PC-3 (cell line): ENCODE results near the gene FSTL5. TPM values are rescaled to one million over a fixed set of nuclear protein-coding genes. Genes with fewer than 3 reads are reported as not detected.

Source experiments
- ATAC-seq: fragments of 200-7000 bp; cut with Tn5 transposase; 2 replicates; pipeline ENCODE4 v1.9.1; 2020; ENCODE audit warnings: mild to moderate bottlenecking, moderate library complexity
- BruUV-seq: library from RNA; stranded (reverse); fragments of 400-500 nt; replicated peaks from 2 replicates; lab custom pipeline; 2021; lab: Mats Ljungman, UMichigan
- CTCF ChIA-PET: fragments of 300-600 bp; sonication (Branson Sonifier 250); formaldehyde crosslinking; loops from one replicate; lab custom pipeline; 2022; ENCODE audit warnings: antibody characterized with exemption; lab: Charles Lee
- POLR2A ChIA-PET: fragments of 300-600 bp; sonication (Branson Sonifier 250); formaldehyde crosslinking; loops from one replicate; lab custom pipeline; 2022; ENCODE audit warnings: antibody characterized with exemption; ENCODE audit not compliant: unreplicated experiment; lab: Charles Lee
- DNase-seq: peaks from one replicate; pipeline ENCODE4 v3.0.0-alpha.2; 2015
- H2AFZ ChIP-seq: fragments of 300-600 bp; sonication (generic); 2 replicates; pipeline ENCODE4 v1.6.0; 2016; ENCODE audit warnings: antibody characterized with exemption, low read length
- H3F3A ChIP-seq: fragments of 300-600 bp; sonication (generic); one replicate; pipeline ENCODE4 v1.6.0; 2017; ENCODE audit warnings: antibody characterized with exemption, low read length, control low read depth, mild to moderate bottlenecking; ENCODE audit not compliant: unreplicated experiment
- H3K27ac ChIP-seq: fragments of 300-600 bp; sonication (generic); 2 replicates; pipeline ENCODE4 v1.5.1; 2016; ENCODE audit warnings: mild to moderate bottlenecking, low read length
- H3K27me3 ChIP-seq: fragments of 300-600 bp; sonication (generic); 2 replicates; pipeline ENCODE4 v1.6.1; 2016; ENCODE audit warnings: low read length, mixed read lengths
- H3K36me3 ChIP-seq: fragments of 300-600 bp; sonication (generic); 2 replicates; pipeline ENCODE4 v1.6.1; 2016; ENCODE audit warnings: low read depth, mixed run types, low read length, mixed read lengths
- H3K4me1 ChIP-seq: fragments of 300-600 bp; sonication (generic); 2 replicates; pipeline ENCODE4 v1.5.1; 2016; ENCODE audit warnings: low read length; ENCODE audit not compliant: insufficient read depth
- H3K4me2 ChIP-seq: fragments of 300-600 bp; sonication (generic); 2 replicates; pipeline ENCODE4 v1.6.0; 2016; ENCODE audit warnings: low read length
- H3K4me3 ChIP-seq: fragments of 300-600 bp; sonication (generic); 2 replicates; pipeline ENCODE4 v1.5.1; 2016; ENCODE audit warnings: mild to moderate bottlenecking, low read length, mixed read lengths
- H3K79me2 ChIP-seq: fragments of 300-600 bp; sonication (generic); 2 replicates; pipeline ENCODE4 v1.6.1; 2017; ENCODE audit warnings: low read length, mixed read lengths
- H3K9ac ChIP-seq: fragments of 300-600 bp; sonication (generic); 2 replicates; pipeline ENCODE4 v1.6.0; 2016; ENCODE audit warnings: mild to moderate bottlenecking, low read length
- H3K9me2 ChIP-seq: fragments of 300-600 bp; sonication (generic); replicated peaks from 2 replicates; pipeline ENCODE4 v1.6.1; 2016; ENCODE audit warnings: mixed run types, low read length, mixed read lengths
- H3K9me3 ChIP-seq: fragments of 300-600 bp; sonication (generic); 2 replicates; pipeline ENCODE4 v1.6.1; 2016; ENCODE audit warnings: low read length, mixed read lengths
- H4K20me1 ChIP-seq: fragments of 300-600 bp; sonication (generic); 2 replicates; pipeline ENCODE4 v1.6.1; 2016; ENCODE audit warnings: low read length, mixed read lengths
- CTCF ChIP-seq: fragments of 300-600 bp; sonication (generic); conservative IDR thresholded peaks from 2 replicates; pipeline ENCODE4 v1.5.1; 2017; ENCODE audit warnings: antibody characterized with exemption, low read depth, mild to moderate bottlenecking, low read length
- EZH2 ChIP-seq: fragments of 300-600 bp; sonication (generic); IDR thresholded peaks from one replicate; pipeline ENCODE4 v1.6.1; 2017; ENCODE audit warnings: antibody characterized with exemption, mild to moderate bottlenecking, low read length; ENCODE audit not compliant: unreplicated experiment
- EZH2phosphoT487 ChIP-seq: fragments of 300-600 bp; sonication (generic); IDR thresholded peaks from 2 replicates; pipeline ENCODE4 v1.6.1; 2018; ENCODE audit warnings: mild to moderate bottlenecking, antibody characterized with exemption, low read length, borderline replicate concordance
- intact Hi-C: fragments of 100-400 bp; cut with micrococcal nuclease; formaldehyde crosslinking; loops from 2 replicates; pipeline ENCODE4 v1.9.0; 2023
- total RNA-seq: library from RNA; depleted of rRNA; stranded (reverse); fragments of >200 nt; gene quantifications from 2 replicates; pipeline ENCODE4 v1.2.3, GENCODE V29; 2014

FSTL5 gene
- total RNA-seq, 1 experiment from 2014 or later = not detected

- no peak for TF ChIP-seq EZH2
- no peak for TF ChIP-seq CTCF
- no peak for TF ChIP-seq EZH2phosphoT487
- Histone ChIP-seq H3K27me3 (no peaks in the 10 kb centered on the region), H3K27ac (no peak overlapping the region), H3K9me2 (no peaks in the 10 kb centered on the region), H3K36me3 (no peaks in the 10 kb centered on the region), H3K4me2 (no peak overlapping the region), H4K20me1 (no peaks in the 10 kb centered on the region), H2AFZ (no peak overlapping the region), H3F3A (no peaks in the 10 kb centered on the region), H3K4me3 (no peak overlapping the region), H3K4me1 (peaks cover 18% of the 10 kb centered on the region), H3K9me3 (no peaks in the 10 kb centered on the region), H3K79me2 (no peaks in the 10 kb centered on the region), H3K9ac (no peak overlapping the region)
- intact Hi-C loops = no loop called here
- ChIA-PET CTCF (interaction anchor here (0.6 kb wide), 1 partner anchor 62 kb away, joined by 5 read pairs; no protein-coding TSS in a partner anchor), POLR2A (no interaction called here)
- ATAC-seq (no peak), DNase-seq (no peak)
- BruUV-seq = no TSS peak
Measured at GRCh38 chr4:161813889-161814288, 349.9 kb downstream of the FSTL5 start.

GRCh38 chr4:161813389-161813788 lies 350.4 kb downstream of the FSTL5 start:
- no peaks in the 10 kb centered on the region for H3K9me3 ChIP-seq
- H3K79me2 ChIP-seq = no peaks in the 10 kb centered on the region
- no peak overlapping the region for H3K27ac ChIP-seq
- TF ChIP-seq CTCF (no peak), EZH2 (no peak), EZH2phosphoT487 (no peak)
- no peaks in the 10 kb centered on the region for H3K27me3 ChIP-seq
- ChIA-PET POLR2A (no interaction called here), CTCF (no interaction called here)
- no peak for DNase-seq
- H3F3A ChIP-seq = no peaks in the 10 kb centered on the region
- no TSS peak for BruUV-seq
- no peaks in the 10 kb centered on the region for H3K36me3 ChIP-seq
- no peak overlapping the region for H2AFZ ChIP-seq
- H4K20me1 ChIP-seq = no peaks in the 10 kb centered on the region
- no peaks in the 10 kb centered on the region for H3K9me2 ChIP-seq
- peaks cover 18% of the 10 kb centered on the region for H3K4me1 ChIP-seq
- no peak overlapping the region for H3K4me2 ChIP-seq
- no peak overlapping the region for H3K9ac ChIP-seq
- ATAC-seq = no peak
- no peak overlapping the region for H3K4me3 ChIP-seq
- intact Hi-C loops = no loop called here

GRCh38 chr4:161803171-161803570 lies 360.6 kb downstream of the FSTL5 start:
- Histone ChIP-seq H3K27ac (no peak overlapping the region), H3K27me3 (no peaks in the 10 kb centered on the region), H2AFZ (no peak overlapping the region), H3K9me3 (no peaks in the 10 kb centered on the region), H3K4me3 (no peak overlapping the region), H3K4me1 (peaks cover 20% of the 10 kb centered on the region), H3F3A (peaks cover 5% of the 10 kb centered on the region), H3K79me2 (no peaks in the 10 kb centered on the region), H3K36me3 (no peaks in the 10 kb centered on the region), H3K9ac (no peak overlapping the region), H3K9me2 (no peaks in the 10 kb centered on the region), H3K4me2 (no peak overlapping the region), H4K20me1 (no peaks in the 10 kb centered on the region)
- intact Hi-C loops = no loop called here
- no TSS peak for BruUV-seq
- no peak for ATAC-seq
- ChIA-PET CTCF (no interaction called here), POLR2A (no interaction called here)
- TF ChIP-seq EZH2 = no peak
- TF ChIP-seq EZH2phosphoT487 = no peak
- TF ChIP-seq CTCF = no peak
- no peak for DNase-seq
